PC-9 (cell line): Measurements from ENCODE around the gene LARGE1.

Experiments used
- EZH2 ChIP-seq: fragments of 200-600 bp; sonication (generic); IDR thresholded peaks from 2 replicates; pipeline ENCODE4 v1.8.0; 2017; ENCODE audit warnings: antibody characterized with exemption, low read depth
- TF ChIP-seq, protein P1 (sequence below): fragments of 200-600 bp; sonication (generic); conservative IDR thresholded peaks from 2 replicates; pipeline ENCODE4 v1.6.1; 2017; ENCODE audit warnings: mixed run types, antibody characterized with exemption, mild to moderate bottlenecking, moderate library complexity

DNA sequence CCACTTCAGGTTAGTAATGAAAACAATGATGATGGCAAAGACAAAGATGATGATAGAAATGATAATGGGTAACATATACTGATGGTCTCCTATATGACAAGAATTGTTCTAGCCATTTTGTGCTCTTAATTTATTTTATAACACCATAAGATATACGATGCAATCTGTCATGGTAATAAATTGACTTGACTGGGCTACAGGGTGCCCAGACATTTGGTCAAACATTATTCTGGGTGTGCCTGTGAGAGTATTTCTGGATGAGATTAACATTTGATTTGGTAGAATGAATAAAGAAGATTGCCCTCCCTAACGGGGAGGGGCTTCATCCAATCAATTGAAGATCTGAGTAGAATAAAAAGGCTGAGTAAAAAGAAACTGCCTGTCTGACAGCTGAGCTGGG lies 237.3 kb downstream of the LARGE1 start:
- TF ChIP-seq EZH2 = no peak
- TF ChIP-seq, protein P1, sequence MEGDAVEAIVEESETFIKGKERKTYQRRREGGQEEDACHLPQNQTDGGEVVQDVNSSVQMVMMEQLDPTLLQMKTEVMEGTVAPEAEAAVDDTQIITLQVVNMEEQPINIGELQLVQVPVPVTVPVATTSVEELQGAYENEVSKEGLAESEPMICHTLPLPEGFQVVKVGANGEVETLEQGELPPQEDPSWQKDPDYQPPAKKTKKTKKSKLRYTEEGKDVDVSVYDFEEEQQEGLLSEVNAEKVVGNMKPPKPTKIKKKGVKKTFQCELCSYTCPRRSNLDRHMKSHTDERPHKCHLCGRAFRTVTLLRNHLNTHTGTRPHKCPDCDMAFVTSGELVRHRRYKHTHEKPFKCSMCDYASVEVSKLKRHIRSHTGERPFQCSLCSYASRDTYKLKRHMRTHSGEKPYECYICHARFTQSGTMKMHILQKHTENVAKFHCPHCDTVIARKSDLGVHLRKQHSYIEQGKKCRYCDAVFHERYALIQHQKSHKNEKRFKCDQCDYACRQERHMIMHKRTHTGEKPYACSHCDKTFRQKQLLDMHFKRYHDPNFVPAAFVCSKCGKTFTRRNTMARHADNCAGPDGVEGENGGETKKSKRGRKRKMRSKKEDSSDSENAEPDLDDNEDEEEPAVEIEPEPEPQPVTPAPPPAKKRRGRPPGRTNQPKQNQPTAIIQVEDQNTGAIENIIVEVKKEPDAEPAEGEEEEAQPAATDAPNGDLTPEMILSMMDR = no peak
